T-helper 1 cell treated with Interleukin-12 subunit alpha and Interleukin-12 subunit beta and Interleukin-4 antibody, amounts not matched to agents 30 ng/mL and 1 ng/mL, for 36 hours (primary cell): ENCODE measurements around the gene PAFAH1B2. TPM values are rescaled to one million over a fixed set of nuclear protein-coding genes. Genes with fewer than 3 reads are reported as not detected.
"Not testable (repeated sequence)": the region's sequence is repeated elsewhere in the genome, so short reads cannot be mapped to it uniquely, and the experiment has no call there.

Source experiments
- intact Hi-C: fragments of 100-400 bp; cut with micrococcal nuclease; formaldehyde crosslinking; loops from one replicate; pipeline ENCODE4 v1.15.1; 2024
- total RNA-seq: library from RNA; stranded (reverse); gene quantifications from 2 replicates; pipeline ENCODE4 v1.2.3, GENCODE V29; 2022

The PAFAH1B2 gene
- total RNA-seq, 1 donor from 2014 or later = 63.2 TPM

DNA sequence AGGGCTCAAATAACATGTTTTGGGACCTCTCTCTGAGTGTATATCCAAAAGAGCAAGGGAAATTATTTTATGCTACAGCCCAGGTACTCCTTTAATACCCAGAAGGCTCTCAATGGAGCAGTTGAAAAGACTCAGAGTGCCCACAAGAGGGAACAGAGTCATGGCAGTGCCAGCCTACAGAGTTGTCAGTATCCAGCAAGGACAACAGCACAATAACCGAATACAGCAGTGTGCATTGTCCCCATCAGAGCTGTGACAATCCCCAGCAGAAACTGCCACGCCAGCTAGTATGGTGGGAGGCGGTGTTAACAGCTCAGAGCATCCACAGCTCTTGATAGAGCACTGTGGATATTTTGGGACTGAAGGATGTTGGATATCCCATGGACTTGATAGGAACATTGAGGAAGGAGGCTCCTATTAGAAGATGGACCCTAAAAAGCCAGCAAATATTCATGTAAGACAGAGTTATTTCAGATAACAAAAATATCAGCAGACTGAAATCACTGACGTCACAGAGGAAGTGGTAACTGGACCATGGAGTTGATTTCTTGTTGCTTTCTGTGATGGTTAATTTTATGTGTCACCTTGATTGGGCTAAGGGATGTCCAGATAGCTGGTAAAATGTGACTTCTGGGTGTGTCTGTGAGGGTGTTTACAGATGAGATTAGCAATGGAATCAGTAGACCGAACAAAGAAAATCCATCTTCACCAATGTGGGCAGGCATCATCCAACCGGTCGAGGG is 17.7 kb upstream of the PAFAH1B2 start:
- intact Hi-C loops = no loop called here

DNA sequence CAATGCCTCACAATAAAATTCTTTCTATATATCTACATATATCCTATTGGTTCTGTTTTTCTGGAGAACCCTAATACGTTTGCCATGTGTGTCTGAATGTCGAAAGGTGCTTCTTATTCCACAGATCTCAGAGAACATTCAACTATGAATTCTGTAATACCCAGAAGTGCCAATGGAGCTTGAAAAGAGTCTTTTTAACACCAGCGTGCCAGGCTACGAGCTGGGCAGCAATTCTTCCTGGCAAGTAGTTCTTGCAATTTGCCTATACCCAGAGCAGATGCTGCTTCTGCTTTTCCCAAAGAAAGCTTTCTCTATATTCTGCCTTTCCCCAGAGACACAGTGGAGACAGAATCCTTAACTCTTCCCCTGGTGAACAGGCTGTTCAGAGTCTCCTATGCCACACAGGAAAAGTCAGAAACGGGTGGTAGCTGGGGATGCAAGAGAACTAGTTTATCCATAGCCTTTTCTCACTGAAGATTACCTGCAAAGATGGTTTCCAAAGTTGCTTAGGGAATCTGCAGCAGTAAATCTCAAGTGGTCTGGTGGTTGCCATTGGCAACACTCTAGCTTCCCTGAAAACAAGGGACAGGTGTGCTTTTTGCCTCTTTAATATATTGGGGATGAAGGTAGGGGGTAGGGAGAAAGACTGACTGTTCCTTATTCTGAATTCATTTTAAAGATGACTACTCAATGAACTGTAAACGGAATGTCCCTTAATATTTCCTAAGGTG is 16.8 kb upstream of the PAFAH1B2 start:
- intact Hi-C loops = no loop called here

DNA sequence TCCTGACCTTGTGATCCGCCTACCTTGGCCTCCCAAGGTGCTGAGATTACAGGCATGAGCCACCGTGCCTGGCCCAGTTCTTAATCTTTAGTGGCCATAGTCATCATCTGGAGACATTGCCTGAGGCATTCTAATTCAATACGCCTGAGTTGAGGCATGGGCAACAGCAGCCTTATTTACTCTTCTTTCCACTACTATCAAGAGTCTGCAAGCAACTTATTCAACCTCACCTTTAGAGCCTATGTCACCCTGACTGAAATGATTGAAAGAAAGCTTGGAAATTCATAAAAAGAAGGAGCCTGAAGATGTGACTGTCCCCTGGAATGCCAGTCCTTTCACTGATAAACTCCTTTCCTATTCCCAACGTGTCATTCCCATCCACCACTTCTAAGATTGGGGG is 15.8 kb upstream of the PAFAH1B2 start:
- intact Hi-C loops = no loop called here

DNA sequence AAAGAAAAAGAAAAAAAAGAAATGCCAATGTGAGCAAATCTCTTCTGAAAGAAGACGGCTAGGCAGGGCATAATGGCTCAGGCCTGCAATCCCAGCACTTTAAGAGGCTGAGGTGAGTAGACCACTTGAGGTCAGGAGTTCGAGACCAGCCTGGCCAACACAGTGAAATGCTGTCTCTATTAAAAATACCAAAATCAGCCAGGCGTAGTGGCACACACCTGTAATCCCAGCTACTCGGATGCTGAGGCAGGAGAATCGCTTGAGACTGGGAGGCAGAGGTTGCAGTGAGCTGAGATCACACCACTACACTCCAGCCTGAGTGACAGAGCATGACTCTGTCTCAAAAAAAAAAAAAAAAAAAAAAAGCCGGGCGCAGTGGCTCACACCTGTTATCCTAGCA is 13.7 kb upstream of the PAFAH1B2 start:
- intact Hi-C loops = not testable (repeated sequence)

DNA sequence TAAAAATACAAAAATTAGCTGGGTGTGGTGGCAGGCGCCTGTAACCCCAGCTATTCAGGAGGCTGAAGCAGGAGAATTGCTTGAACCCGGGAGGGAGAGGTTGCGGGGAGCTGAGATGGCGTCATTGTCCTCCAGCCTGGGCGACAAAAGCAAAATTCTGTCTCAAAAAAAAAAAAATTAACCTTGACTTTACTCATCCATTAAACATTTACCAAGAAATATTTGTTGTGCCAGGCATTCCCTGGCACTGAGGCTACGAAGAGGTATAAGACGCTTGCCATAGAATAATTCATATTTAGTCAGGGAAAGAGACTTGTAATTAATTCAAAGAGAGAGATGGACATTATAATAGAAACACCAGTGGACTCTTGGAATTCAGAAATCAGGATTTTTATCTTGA is 13.2 kb upstream of the PAFAH1B2 start:
- intact Hi-C loops = no loop called here

DNA sequence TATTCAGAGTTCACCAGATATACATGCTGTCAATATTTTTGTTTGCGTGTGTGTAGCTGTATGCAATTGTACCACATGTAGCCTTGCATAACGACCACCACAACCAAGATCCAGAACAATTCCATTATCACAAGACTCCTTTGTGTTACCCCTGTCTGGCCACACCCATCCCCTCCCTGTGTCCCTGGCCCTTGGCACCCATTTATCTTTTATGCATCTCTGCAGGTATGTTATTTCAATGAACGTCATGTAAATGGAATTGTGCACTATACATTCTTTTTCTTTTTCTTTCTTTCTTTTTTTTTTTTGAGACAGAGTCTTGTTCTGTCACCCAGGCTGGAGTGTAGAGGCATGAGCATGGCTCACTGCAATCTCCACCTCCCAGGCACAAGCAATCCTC is 9.7 kb upstream of the PAFAH1B2 start:
- intact Hi-C loops = no loop called here

DNA sequence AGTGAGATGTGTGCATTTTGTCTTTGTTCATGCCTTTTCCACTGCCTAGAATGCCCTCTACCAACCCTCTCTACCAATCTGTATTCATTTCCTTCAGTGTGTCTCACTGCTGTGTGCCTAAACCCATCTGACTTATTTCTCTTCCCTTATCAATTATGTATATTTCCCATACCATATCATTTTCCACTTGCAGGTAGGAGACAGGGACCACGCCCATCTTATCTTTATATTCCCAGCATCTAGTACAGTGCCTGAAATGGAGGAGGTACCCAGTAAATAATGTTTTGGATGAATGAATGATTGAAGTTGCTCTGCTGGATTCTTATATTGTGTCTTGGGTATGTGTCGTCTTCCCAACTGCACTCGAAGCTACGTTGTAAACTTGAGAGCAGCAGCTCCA is 9.1 kb upstream of the PAFAH1B2 start:
- intact Hi-C loops = not testable (repeated sequence)

DNA sequence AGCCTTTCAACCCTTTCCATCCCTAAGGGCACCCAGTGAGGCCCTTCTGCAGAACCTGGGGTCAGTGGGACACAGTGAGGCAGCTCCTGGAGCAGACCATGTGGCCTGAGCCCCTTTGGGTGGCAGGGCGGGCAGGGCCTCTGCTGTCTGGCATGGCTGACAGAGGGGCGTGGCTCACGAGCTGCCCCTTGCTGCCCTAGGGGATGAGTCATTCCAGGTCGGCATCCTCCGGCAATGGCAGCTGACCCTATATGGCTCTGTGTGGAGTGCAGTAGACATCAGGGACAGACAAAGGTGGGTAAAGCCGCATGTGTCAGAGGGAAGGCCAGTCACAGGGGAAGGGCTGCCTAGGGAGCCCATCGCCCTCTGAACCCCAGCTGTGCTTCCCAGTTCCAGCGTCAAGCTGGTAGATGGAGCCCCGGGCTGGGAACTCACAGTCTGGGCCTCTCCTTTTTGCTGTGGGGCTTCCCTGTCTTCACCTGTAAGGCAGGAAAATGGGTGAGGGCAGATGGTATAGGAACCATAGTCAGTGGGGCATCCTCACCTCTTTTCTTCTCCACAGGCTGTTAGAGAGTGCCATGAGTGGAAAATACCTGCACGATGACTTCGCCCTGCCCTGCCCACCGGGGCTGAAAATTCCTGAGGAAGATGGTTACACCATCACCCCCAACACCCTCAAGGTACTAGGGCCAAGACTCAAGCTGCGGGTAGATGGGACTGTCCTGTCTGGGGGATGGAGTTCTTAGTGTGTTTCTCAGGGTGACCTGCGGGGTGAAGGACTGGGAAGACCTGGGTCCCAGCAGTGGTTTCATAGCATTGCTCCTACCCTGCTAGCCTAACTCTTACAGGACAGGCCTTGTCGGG is 6.6 kb upstream of the PAFAH1B2 start:
- intact Hi-C loops = not testable (repeated sequence)

DNA sequence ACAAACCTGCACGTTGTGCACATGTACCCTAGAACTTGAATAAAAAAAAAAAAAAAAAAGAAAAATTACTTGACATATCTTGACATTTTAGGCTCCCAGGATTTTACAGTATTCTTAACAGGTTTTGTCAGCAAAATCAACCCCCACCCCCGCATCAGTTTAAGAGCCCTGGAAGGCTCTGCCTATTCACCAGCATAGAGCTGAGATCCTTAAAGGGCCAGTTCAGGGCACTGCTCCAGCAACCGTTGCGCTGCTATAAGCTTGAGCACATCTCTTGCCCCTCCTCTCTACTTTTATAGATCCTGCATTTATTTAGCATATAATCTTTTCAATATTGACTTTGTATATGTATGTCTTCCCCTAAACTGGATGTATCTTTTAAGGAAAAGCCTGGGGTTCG is 697 bp upstream of the PAFAH1B2 start:
- intact Hi-C loops = no loop called here

DNA sequence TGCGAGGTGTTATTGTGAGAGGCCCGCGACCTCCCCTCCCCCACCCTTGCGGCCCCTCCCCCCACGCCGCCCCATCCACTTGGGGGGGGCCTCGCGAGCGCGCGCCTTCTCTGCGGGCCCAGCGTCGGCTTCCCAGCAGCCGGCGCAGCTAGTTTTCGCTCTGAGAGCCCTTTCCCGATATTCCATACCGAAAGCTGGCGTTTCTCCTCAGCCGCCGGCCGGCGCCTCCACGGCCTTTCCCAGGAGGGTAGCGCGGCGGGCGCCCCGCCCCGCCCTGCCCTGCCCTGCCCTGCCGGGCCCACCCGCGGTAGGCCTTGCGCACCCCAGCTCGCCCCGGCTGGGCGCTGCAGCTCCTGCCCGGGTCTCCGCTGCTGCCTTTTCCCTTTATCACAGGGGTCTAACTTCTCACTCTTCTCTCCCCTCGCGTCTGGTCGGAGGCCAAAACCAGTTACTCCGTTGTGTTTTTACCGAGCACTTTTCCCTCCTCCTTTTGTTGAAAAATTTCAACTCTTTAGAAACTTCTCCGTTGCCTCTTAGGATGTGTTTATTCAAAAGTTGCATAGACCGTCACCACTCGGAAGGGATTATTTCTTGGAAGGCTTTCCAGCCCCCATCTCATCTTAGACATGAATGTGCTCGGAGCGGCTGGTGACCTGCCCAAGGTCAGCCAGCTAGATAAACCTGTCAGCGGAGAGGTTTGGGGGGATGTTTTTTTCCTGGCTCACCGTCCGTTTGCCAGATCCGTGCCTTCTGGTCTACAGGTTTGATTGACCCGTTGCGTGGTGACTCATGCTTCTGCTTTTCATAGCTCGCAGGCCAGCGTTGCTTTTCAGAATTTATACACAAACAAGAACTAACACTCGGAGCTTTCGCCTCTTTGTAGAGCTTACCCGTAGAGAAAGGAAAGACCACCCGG is 648 bp downstream of the PAFAH1B2 start:
- intact Hi-C loops = loop anchor here (1.0 to 2.0 kb wide), 12 partner anchors 10 to 371 kb away; partner anchors contain the start of genes SIDT2, SIK3 and ZPR1

DNA sequence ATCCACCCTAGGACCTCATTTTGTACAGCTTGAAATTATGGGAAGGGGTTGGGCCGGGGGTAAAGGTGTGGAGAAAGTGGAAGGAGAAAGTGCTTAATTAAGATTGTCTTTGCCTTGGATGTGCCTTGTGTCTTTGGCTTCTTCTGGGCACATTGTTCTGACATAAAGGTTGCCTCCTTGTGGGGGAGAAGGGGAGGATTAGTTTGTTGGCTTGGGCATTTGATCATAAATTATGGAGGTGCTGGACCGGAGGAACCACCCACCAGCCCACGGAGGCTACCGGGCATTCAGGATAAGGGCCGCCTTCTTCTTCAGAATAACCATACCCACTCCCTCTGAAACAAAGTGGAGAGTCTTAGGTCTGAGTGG is 1.3 kb downstream of the PAFAH1B2 start:
- intact Hi-C loops = loop anchor here (1.0 to 2.0 kb wide), 5 partner anchors 9 to 217 kb away; partner anchors contain the start of gene SIK3

DNA sequence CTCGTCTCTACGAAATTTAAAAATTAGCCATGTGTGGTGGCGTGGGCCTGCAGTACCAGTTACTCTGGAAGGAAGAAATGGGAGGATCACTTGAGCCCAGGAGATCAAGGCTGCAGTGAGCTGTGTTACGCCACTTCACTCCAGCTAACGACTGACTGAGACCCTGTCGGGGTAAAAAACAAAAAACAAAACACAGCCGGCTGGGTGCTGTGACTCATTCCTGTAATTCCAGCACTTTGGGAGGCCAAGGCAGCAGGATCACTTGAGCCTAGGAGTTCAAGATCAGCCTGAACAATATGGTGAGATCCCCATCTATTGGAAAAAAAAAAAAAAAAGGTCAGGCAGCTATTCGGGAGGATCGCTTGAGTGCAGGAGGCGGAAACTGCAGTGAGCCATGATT is 2.4 kb downstream of the PAFAH1B2 start:
- intact Hi-C loops = no loop called here

DNA sequence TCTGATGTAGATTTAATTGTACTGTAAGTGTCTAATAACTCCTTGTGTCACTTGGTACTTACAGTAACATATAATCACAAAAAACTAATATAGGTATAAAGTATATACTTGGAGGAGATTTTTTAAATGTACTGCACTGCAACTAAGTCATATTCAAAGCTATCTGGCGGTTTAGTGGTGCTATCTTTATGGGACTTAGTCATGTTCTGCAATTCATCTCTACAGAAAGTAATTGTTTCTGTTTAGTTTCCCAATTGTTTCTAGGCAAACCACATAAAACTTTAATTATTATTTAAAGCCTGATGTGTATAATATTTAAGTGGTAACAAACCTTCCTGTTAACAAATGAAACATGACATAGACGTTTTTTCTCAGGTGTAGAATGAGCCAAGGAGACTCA is 8.0 kb downstream of the PAFAH1B2 start:
- intact Hi-C loops = no loop called here

DNA sequence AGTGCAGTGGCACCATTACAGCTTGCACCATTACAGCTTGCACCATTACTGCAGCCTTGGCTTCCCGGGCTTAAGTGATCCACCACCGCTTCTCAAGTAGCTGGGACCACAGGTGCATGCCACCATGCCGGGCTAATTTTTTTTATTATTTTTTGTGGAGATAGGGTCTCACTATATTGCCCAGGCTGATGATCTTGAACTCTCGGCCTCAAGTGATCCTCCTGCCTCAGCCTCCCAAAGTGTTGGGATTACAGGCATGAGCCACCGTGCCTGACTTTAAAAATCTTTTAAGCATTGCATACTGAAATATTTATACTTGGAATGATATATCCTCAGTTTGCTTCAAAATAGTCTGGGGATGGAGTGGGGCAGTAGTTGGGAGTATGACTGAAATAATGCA is 10.4 kb downstream of the PAFAH1B2 start:
- intact Hi-C loops = loop anchor here (1.0 kb wide), 1 partner anchor 9 kb away; no protein-coding TSS in a partner anchor

DNA sequence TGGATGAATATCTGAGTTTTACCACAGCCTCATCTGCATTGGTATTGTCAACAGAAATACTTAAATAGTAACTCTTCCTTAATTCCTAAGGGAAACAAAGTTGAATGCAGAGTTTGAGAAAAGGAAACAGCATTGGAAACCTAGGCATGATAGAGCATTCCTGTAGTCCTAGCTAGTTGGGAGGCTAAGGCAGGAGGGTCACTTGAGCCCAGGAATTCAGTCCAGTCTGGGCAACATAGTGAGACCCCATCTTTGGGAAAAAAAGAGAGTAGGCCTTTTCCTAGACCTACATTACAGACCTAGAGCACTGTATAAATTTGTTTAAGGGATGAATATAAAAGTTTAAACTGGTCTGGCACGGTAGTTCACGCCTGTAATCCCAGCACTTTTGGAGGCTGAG is 13.4 kb downstream of the PAFAH1B2 start:
- intact Hi-C loops = no loop called here

DNA sequence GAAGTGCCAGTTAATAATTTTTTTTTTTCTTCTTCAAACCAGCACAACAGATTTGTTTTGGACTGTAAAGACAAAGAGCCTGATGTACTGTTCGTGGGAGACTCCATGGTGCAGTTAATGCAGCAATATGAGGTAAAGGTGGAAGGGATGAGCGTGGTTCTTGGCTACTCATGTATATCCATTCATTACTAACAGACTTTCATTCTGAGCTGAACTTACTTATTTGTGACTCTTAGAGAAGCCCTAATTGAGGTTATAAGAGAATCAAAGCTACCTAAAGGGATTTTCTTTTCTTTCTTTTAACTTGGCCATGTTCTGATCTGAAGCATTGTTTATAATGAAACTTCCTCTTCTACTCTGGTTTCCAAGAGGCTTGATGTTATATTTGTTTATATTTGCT is 15.8 kb downstream of the PAFAH1B2 start:
- intact Hi-C loops = no loop called here

DNA sequence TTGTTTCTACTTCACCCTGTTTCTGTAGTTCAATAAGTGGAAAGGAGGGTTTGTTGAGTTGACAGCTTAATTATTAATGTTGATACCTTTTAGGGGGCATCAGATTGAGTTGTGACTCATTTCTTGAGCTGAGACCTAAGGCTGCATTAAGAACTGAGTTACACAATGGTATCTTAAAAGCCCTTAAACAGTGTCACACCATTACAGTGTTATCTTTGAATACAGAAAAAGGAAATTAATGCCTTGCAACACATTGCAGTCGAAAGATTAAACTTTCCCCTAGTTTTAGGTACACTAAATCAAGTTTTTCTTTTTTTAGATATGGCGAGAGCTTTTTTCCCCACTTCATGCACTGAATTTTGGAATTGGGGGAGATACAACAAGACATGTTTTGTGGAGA is 16.7 kb downstream of the PAFAH1B2 start:
- intact Hi-C loops = no loop called here

DNA sequence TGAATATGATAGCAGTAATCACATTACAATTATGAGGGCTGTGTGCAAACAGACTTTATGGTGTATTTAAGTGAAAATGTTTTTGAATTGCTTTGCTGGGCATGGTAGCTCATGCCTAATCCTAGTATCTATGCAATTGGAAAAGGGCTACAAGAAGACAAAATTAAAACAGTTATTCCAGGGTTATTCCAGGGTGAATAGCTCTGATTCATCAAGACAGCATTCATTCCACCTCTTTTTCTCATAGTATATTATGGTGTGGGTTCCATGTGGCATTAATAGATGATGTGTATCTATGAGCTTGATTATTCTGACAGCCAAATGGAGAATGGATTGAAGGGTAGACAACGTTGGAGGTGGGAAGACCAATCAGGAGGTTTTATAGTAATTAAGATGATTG is 22.4 kb downstream of the PAFAH1B2 start:
- intact Hi-C loops = no loop called here

DNA sequence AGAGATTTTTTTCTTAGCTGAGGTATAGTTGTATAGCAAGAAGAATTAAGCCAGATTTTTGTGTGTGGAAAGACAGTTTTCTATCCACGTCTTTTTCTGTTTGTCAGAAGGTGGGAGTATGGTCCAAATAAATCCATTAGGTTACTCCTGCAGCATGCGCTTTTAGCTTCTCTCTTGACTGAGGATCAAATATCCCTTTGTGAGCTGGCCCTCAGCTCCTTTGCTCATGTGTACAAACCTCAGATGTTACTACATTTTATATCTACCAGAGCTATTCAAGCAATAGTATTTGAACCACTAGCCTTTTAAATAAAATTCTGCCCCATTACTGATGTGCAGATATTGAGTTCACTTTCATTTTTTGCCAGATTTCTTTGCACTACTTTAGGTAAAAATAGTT is 25.6 kb downstream of the PAFAH1B2 start:
- intact Hi-C loops = no loop called here

DNA sequence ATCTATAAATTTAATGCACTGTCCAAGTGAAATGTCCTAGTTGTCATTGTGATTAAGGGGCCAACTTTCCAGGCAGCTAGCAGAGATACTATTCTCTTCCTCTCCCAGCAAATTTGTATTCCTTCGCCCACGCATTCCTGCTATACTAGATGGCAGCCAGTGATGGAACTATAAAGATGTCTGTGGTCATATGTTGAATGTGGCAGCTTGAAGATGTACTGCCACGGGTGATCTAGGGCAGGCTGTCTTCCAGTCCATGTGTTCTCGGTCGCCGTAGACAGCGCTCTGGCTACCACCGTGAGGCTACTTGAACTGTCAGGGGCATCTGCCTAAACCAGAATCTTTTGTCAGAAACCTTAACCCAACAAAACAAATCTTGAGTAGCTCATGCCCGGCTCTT is 26.1 kb downstream of the PAFAH1B2 start:
- intact Hi-C loops = no loop called here

DNA sequence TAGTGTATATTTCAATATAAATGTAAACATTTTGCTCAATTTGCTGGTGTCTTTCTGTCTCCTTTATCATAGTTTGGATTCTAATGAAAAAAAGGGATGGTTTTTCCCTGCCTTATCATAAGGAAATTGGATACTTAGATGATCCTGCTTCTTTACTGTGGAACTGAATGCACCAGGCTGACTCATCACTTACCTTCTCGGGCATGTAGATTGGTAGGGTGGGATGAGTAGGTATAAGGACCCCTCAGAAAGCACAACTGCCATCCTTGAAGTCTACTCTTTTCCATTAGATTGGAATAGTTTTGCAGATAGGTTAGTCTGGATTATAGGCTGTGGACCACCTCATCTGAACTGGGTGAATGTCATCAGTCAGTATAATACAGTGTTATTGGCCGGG is 26.9 kb downstream of the PAFAH1B2 start:
- intact Hi-C loops = no loop called here
